SJSA1 (cell line): ENCODE measurements around the gene JSRP1. TPM values are rescaled to one million over a fixed set of nuclear protein-coding genes. Genes with fewer than 3 reads are reported as not detected.

Source experiments
- DNase-seq, 2 experiments: peaks; one replicate each; pipeline ENCODE4 v3.0.0-alpha.2; 2015 to 2020; ENCODE audit warnings: low spot score in 2 of 2, low read depth in 1 of 2
- H3K27ac ChIP-seq: fragments of 250-450 bp; sonication (Bioruptor Pico); 2 replicates; pipeline ENCODE4 v1.5.1; 2020; ENCODE audit warnings: mild to moderate bottlenecking, moderate library complexity
- H3K27me3 ChIP-seq: fragments of 250-450 bp; sonication (Bioruptor Pico); replicated peaks from 2 replicates; pipeline ENCODE4 v1.5.1; 2020; ENCODE audit warnings: mild to moderate bottlenecking, moderate library complexity
- H3K36me3 ChIP-seq: fragments of 250-450 bp; sonication (Bioruptor Pico); 2 replicates; pipeline ENCODE4 v1.5.1; 2020; ENCODE audit warnings: mild to moderate bottlenecking
- H3K4me1 ChIP-seq: fragments of 250-450 bp; sonication (Bioruptor Pico); replicated peaks from 2 replicates; pipeline ENCODE4 v1.6.1; 2021; ENCODE audit warnings: mild to moderate bottlenecking
- H3K4me3 ChIP-seq: fragments of 250-450 bp; sonication (Bioruptor Pico); 2 replicates; pipeline ENCODE4 v1.5.1; 2020; ENCODE audit warnings: mild to moderate bottlenecking
- H3K9me3 ChIP-seq: fragments of 250-450 bp; sonication (Bioruptor Pico); replicated peaks from 2 replicates; pipeline ENCODE4 v1.5.1; 2020; ENCODE audit warnings: mild to moderate bottlenecking
- total RNA-seq: library from RNA; depleted of rRNA; stranded (reverse); fragments of >200 nt; shearing (Covaris generic); gene quantifications from 2 replicates; pipeline ENCODE4 v1.2.3, GENCODE V29; 2014

Gene JSRP1
- total RNA-seq, 1 experiment from 2014 or later = not detected

GRCh38 chr19:2242092-2242537, 14.1 kb downstream of the JSRP1 start:
- no peaks in the 10 kb centered on the region for H3K27me3 ChIP-seq

GRCh38 chr19:2240881-2241760, 15.1 kb downstream of the JSRP1 start:
- H3K4me3 ChIP-seq = no peak overlapping the region
- peaks cover 81% of the 10 kb centered on the region for H3K36me3 ChIP-seq
- no peak overlapping the region for H3K27ac ChIP-seq
- DNase-seq = no peak
- H3K9me3 ChIP-seq = no peaks in the 10 kb centered on the region; the same call in 1 of the 2 replicates
- peaks cover 32% of the 10 kb centered on the region for H3K4me1 ChIP-seq
- no peaks in the 10 kb centered on the region for H3K27me3 ChIP-seq

More at GRCh38 chr19:2242092-2242537, 14.1 kb downstream of the JSRP1 start:
- H3K27ac ChIP-seq = no peak overlapping the region
- no peaks in the 10 kb centered on the region; the same call in 1 of the 2 replicates for H3K9me3 ChIP-seq
- peaks cover 32% of the 10 kb centered on the region for H3K4me1 ChIP-seq
- H3K4me3 ChIP-seq = no peak overlapping the region
- DNase-seq = no peak
- peaks cover 87% of the 10 kb centered on the region for H3K36me3 ChIP-seq

GRCh38 chr19:2239771-2240770, 16.1 kb downstream of the JSRP1 start:
- Histone ChIP-seq H3K4me1 (peaks cover 35% of the 10 kb centered on the region), H3K27ac (no peak overlapping the region), H3K36me3 (peaks cover 79% of the 10 kb centered on the region), H3K4me3 (peak overlapping the region; percentile 19), H3K9me3 (no peaks in the 10 kb centered on the region; the same call in 1 of the 2 replicates), H3K27me3 (no peaks in the 10 kb centered on the region)
- DNase-seq = peak in 1 of 2 experiments; percentile 33

GRCh38 chr19:2239173-2239572, 17.0 kb downstream of the JSRP1 start:
- no peak for DNase-seq
- H3K27ac ChIP-seq = no peak overlapping the region
- no peaks in the 10 kb centered on the region; the same call in 1 of the 2 replicates for H3K9me3 ChIP-seq

GRCh38 chr19:2237869-2238153, 18.4 kb downstream of the JSRP1 start:
- no peak for DNase-seq
- Histone ChIP-seq H3K36me3 (peaks cover 79% of the 10 kb centered on the region), H3K4me3 (peak overlapping the region; percentile 74), H3K27ac (no peak overlapping the region), H3K9me3 (no peaks in the 10 kb centered on the region; the same call in 1 of the 2 replicates), H3K27me3 (no peaks in the 10 kb centered on the region), H3K4me1 (peaks cover 43% of the 10 kb centered on the region)

More at GRCh38 chr19:2239173-2239572, 17.0 kb downstream of the JSRP1 start:
- Histone ChIP-seq H3K36me3 (peaks cover 79% of the 10 kb centered on the region), H3K4me3 (no peak overlapping the region; the same call in 1 of the 2 replicates), H3K27me3 (no peaks in the 10 kb centered on the region), H3K4me1 (peaks cover 43% of the 10 kb centered on the region)

- Histone ChIP-seq H3K4me3 (peak overlapping the region; percentile 74), H3K36me3 (peaks cover 79% of the 10 kb centered on the region), H3K27ac (peak overlapping the region; percentile 86), H3K4me1 (peaks cover 43% of the 10 kb centered on the region), H3K9me3 (no peaks in the 10 kb centered on the region), H3K27me3 (no peaks in the 10 kb centered on the region)
- DNase-seq = no peak
These were observed 19.0 kb downstream of the JSRP1 start for GRCh38 chr19:2237051-2237868.

- Histone ChIP-seq H3K27ac (peak within 1 kb of the TSS; percentile 86), H3K4me1 (peaks cover 43% of the 10 kb centered on the region), H3K9me3 (no peaks in the 10 kb centered on the region), H3K4me3 (peak within 1 kb of the TSS; percentile 74), H3K27me3 (no peaks in the 10 kb centered on the region), H3K36me3 (peaks cover 77% of the 10 kb centered on the region)
- DNase-seq = peak; percentile 98 to 100
These were observed 19.7 kb downstream of the JSRP1 start, which contains the start of the genes PLEKHJ1 and SF3A2 for GRCh38 chr19:2236314-2237050. PLEKHJ1 (minus strand) TSS chr19:2236329; CDS start chr19:2236248, 81 bp downstream. SF3A2 (plus strand) TSS chr19:2236824; CDS start chr19:2243419, 6,595 bp downstream.

GRCh38 chr19:2236064-2236313, 20.2 kb downstream of the JSRP1 start:
- Histone ChIP-seq H3K4me1 (peaks cover 43% of the 10 kb centered on the region), H3K27ac (peak overlapping the region; percentile 86), H3K9me3 (no peaks in the 10 kb centered on the region), H3K4me3 (peak overlapping the region; percentile 74), H3K27me3 (no peaks in the 10 kb centered on the region), H3K36me3 (peaks cover 78% of the 10 kb centered on the region)
- DNase-seq = no peak

GRCh38 chr19:2235381-2236063, 20.7 kb downstream of the JSRP1 start:
- Histone ChIP-seq H3K36me3 (peaks cover 78% of the 10 kb centered on the region), H3K4me3 (peak overlapping the region; percentile 74), H3K9me3 (no peaks in the 10 kb centered on the region), H3K27me3 (no peaks in the 10 kb centered on the region), H3K27ac (peak overlapping the region; percentile 86), H3K4me1 (peaks cover 43% of the 10 kb centered on the region)
- peak in 1 of 2 experiments; percentile 48 for DNase-seq

- peak overlapping the region; percentile 74 for H3K4me3 ChIP-seq
- peaks cover 38% of the 10 kb centered on the region for H3K4me1 ChIP-seq
- no peak overlapping the region for H3K27ac ChIP-seq
- DNase-seq = no peak
- H3K36me3 ChIP-seq = peaks cover 78% of the 10 kb centered on the region
- H3K9me3 ChIP-seq = no peaks in the 10 kb centered on the region
- no peaks in the 10 kb centered on the region for H3K27me3 ChIP-seq
These were observed 21.2 kb downstream of the JSRP1 start for GRCh38 chr19:2234996-2235380.

GRCh38 chr19:2233601-2234280, 22.5 kb downstream of the JSRP1 start:
- Histone ChIP-seq H3K36me3 (peaks cover 90% of the 10 kb centered on the region), H3K4me1 (peaks cover 27% of the 10 kb centered on the region), H3K4me3 (no peak overlapping the region), H3K9me3 (no peaks in the 10 kb centered on the region), H3K27ac (no peak overlapping the region), H3K27me3 (no peaks in the 10 kb centered on the region)
- DNase-seq = no peak
